Prostate gland (tissue), 2 donors: Measurements from ENCODE around the gene TNIP2.

Experiments used
- POLR2A ChIP-seq: fragments of 450-650 bp; IDR thresholded peaks from one replicate; pipeline ENCODE4 v1.6.1; 2016; ENCODE audit warnings: antibody characterized with exemption, mild to moderate bottlenecking
- TF ChIP-seq, protein P1 (sequence below), 4 experiments: fragments of 200-600 bp in 2 of 4; fragments of 450-650 bp in 2 of 4; sonication (generic) in 2 of 4; IDR thresholded peaks; 1 replicate in 3 of 4; 2 replicates in 1 of 4; pipeline ENCODE4 v1.5.1; 2016 to 2019; ENCODE audit warnings: antibody characterized with exemption in 4 of 4, mild to moderate bottlenecking in 2 of 4, moderate library complexity in 2 of 4

DNA sequence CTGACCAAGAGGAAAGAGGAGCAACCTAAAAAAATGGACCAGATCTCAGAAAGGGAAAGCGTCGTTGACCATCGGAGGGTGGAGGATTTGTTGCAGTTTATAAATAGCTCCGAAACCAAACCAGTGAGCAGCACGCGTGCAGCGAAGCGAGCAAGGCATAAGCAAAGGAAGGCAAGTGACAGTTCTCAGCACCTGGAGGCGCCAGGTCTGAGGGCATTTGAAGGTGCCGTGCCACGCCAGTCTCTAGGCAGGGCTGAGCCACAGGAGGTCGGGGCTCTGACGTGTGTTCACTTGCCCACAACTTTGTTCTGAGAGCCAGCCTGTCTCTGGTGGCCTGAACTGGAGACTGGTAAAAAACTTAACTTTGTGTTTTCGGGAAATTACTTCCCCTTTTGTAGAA is 59.7 kb downstream of the TNIP2 start:
- no peak for TF ChIP-seq POLR2A
- TF ChIP-seq, protein P1, sequence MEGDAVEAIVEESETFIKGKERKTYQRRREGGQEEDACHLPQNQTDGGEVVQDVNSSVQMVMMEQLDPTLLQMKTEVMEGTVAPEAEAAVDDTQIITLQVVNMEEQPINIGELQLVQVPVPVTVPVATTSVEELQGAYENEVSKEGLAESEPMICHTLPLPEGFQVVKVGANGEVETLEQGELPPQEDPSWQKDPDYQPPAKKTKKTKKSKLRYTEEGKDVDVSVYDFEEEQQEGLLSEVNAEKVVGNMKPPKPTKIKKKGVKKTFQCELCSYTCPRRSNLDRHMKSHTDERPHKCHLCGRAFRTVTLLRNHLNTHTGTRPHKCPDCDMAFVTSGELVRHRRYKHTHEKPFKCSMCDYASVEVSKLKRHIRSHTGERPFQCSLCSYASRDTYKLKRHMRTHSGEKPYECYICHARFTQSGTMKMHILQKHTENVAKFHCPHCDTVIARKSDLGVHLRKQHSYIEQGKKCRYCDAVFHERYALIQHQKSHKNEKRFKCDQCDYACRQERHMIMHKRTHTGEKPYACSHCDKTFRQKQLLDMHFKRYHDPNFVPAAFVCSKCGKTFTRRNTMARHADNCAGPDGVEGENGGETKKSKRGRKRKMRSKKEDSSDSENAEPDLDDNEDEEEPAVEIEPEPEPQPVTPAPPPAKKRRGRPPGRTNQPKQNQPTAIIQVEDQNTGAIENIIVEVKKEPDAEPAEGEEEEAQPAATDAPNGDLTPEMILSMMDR (IDR thresholded peaks at IDR 0.05) = no peak
